Nephron (organoid): ENCODE measurements around the gene DEF6.
"Not testable (repeated sequence)": the region's sequence is repeated elsewhere in the genome, so short reads cannot be mapped to it uniquely, and the experiment has no call there.

Experiments
- H3K27ac Mint-ChIP-seq, 3 experiments: 2 replicates each; pipeline ENCODE4 v1.8.0; 2020; ENCODE audit warnings: mixed read lengths in 3 of 3, mild to moderate bottlenecking in 2 of 3, moderate library complexity in 1 of 3
- H3K27me3 Mint-ChIP-seq: 2 replicates; pipeline ENCODE4 v1.8.0; 2021; ENCODE audit warnings: low read depth, mild to moderate bottlenecking, moderate library complexity, mixed read lengths
- H3K36me3 Mint-ChIP-seq: 2 replicates; pipeline ENCODE4 v1.8.0; 2020; ENCODE audit warnings: low read depth, mixed read lengths
- H3K4me1 Mint-ChIP-seq: 2 replicates; pipeline ENCODE4 v1.8.0; 2020; ENCODE audit warnings: mixed read lengths
- H3K4me3 Mint-ChIP-seq, 3 experiments: 2 replicates each; pipeline ENCODE4 v1.8.0; 2020; ENCODE audit warnings: mild to moderate bottlenecking in 3 of 3, mixed read lengths in 3 of 3, moderate library complexity in 2 of 3
- H3K9me3 Mint-ChIP-seq: 2 replicates; pipeline ENCODE4 v1.8.0; 2020; ENCODE audit warnings: mixed read lengths
- TF ChIP-seq, protein P1 (sequence below), 3 experiments: fragments of 200-600 bp; sonication (generic); IDR thresholded peaks; one replicate each; pipeline ENCODE4 v1.5.0; 2021; ENCODE audit warnings: antibody characterized with exemption in 3 of 3; ENCODE audit not compliant: unreplicated experiment in 3 of 3

The DEF6 gene

DNA sequence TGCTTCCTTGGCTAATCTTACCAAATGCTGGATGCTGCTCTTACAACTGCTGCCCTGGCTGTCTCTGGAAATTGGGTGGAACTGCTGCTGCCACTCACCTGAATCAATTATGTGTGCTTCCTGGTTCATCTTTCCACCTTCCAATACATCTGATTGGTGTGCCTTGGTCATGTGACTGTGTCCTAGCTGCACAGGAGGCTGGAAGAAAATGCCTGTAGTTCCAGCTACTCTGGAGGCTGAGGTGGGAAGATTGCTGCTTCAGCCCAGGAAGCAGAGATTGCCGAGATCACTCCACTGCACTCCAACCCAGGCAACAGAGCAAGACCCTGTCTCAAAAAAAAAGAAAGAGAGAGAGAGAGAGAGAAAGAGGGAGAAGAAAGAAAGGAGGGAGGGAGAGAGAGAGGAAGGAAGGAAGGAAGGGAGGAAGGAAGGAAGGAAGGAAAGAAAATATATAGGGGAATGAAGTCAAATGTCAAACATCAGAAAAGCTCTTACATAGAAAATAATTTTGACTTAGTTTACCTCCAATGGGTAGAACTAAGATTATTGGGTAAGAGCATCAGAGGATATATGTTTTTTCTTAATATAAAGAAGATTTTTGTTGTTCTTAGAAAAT, 30.6 kb downstream of the DEF6 start:
- TF ChIP-seq, protein P1, sequence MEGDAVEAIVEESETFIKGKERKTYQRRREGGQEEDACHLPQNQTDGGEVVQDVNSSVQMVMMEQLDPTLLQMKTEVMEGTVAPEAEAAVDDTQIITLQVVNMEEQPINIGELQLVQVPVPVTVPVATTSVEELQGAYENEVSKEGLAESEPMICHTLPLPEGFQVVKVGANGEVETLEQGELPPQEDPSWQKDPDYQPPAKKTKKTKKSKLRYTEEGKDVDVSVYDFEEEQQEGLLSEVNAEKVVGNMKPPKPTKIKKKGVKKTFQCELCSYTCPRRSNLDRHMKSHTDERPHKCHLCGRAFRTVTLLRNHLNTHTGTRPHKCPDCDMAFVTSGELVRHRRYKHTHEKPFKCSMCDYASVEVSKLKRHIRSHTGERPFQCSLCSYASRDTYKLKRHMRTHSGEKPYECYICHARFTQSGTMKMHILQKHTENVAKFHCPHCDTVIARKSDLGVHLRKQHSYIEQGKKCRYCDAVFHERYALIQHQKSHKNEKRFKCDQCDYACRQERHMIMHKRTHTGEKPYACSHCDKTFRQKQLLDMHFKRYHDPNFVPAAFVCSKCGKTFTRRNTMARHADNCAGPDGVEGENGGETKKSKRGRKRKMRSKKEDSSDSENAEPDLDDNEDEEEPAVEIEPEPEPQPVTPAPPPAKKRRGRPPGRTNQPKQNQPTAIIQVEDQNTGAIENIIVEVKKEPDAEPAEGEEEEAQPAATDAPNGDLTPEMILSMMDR (IDR thresholded peaks at IDR 0.05; ENCODE audit: unreplicated experiment in 3 of 3): no peak
- no peak overlapping the region for H3K27ac Mint-ChIP-seq
- peaks cover 3% of the 10 kb centered on the region for H3K27me3 Mint-ChIP-seq
- H3K9me3 Mint-ChIP-seq: no peaks in the 10 kb centered on the region
- no peak overlapping the region for H3K4me3 Mint-ChIP-seq
- H3K36me3 Mint-ChIP-seq: no peaks in the 10 kb centered on the region
- no peaks in the 10 kb centered on the region for H3K4me1 Mint-ChIP-seq

DNA sequence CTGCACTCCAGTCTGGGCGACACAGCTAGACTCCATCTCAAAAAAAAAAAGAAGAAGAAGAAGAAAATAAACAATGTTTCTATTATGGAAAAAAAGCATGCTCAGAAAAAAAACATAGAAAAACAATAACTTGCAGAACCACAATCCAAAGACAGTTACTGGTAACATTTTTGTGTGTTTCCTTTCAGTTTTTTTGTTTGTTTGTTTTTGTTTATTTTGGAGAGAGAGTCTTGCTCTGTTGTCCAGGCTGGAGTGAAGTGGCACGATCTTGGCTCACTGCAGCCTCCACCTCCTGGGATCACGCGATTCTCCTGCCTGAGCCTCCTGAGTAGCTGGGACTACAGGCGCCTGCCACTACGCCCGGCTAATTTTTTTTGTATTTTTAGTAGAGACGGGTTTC, 31.3 kb downstream of the DEF6 start:
- not testable (repeated sequence) for H3K27me3 Mint-ChIP-seq, H3K9me3 Mint-ChIP-seq, H3K4me1 Mint-ChIP-seq, H3K27ac Mint-ChIP-seq, H3K36me3 Mint-ChIP-seq, H3K4me3 Mint-ChIP-seq

DNA sequence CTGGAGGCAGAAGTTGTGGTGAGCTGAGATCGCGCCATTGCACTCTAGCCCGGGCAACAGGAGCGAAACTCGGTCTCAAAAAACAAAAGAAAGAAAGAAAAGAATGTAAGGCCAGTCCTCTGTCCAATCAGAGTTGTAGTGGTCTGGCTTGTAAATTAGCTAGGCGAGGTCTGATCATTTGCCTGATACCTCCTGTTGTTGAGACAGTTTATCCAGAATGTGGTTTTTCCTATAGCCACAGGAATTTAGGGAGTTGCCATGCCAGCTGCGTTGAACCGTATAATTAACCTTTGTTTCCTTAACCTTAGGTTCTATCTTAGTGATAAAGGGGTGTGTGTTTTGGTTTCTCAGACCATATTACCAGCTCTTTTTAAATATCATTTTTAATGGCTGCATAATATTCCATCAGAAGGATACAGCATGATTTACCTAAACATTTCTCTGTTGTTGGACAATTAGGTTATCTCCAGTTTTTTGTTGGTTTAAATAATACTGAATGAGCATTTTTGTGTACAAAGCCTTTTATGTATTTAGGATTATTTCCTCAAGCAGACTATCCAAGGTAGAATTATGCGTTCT, 33.0 kb downstream of the DEF6 start:
- no peaks in the 10 kb centered on the region for H3K4me1 Mint-ChIP-seq
- no peaks in the 10 kb centered on the region for H3K36me3 Mint-ChIP-seq
- TF ChIP-seq, protein P1 (IDR thresholded peaks at IDR 0.05; ENCODE audit: unreplicated experiment in 3 of 3): no peak
- no peak overlapping the region for H3K4me3 Mint-ChIP-seq
- H3K27ac Mint-ChIP-seq: no peak overlapping the region
- no peaks in the 10 kb centered on the region for H3K9me3 Mint-ChIP-seq
- H3K27me3 Mint-ChIP-seq: peaks cover 11% of the 10 kb centered on the region

DNA sequence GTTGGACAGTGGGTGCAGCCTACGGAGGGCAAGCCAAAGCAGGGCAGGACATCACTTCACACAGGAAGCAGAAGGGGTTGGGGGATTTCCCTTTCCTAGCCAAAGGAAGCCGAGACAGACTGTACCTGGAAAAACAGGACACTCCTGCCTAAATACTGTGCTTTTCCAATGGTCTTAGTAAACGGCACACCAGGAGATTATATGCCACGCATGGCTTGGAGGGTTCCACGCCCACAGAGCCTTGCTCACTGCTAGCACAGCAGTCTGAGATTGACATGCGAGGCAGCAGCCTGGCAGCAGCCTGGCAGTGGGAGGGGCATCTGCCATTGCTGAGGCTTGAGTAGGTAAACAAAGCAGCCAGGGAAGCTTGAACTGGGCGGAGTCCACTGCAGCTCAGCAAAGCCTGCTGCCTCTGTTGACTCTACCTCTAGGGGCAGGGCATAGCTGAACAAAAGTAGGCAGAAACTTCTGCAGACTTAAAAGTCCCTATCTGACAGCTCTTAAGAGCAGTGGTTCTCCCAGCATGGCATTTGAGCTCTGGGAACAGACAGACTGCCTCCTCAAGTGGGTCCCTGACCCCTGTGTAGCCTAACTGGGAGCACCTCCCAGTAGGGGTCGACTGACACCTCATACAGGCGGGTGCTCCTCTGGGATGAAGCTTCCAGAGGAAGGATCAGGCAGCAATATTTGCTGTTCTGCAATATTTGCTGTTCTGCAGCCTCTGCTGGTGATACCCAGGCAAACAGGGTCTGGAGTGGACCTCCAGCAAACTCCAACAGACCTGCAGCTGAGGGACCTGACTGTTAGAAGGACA, 34.7 kb downstream of the DEF6 start:
- not testable (repeated sequence) for H3K4me1 Mint-ChIP-seq, H3K9me3 Mint-ChIP-seq, H3K36me3 Mint-ChIP-seq, H3K27ac Mint-ChIP-seq, H3K4me3 Mint-ChIP-seq
- peaks cover 17% of the 10 kb centered on the region for H3K27me3 Mint-ChIP-seq

DNA sequence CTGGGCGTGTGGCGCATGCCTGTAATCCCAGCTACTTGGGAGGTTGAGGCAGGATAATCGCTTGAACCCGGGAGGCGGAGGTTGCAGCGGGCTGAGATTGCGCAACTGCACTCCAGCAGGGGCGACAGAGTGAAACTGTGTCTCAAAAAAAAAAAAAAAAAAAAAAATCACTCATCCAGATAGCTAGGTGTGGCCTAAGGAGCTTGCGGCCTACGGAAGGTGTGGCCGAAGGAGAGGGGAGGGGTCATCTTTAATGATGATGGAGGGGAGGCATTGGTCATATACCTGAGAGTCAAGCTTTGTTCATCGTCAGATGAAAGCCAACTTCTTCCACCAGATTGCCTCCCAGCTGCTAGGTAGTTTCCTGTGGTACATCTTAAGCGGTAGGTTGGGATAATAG, 43.9 kb downstream of the DEF6 start:
- Mint-ChIP-seq H3K4me3 (peak overlapping the region; percentile 29 to 96 (median 95)), H3K9me3 (no peaks in the 10 kb centered on the region), H3K27ac (peak overlapping the region in 1 of 3 experiments; percentile 71), H3K27me3 (peaks cover 4% of the 10 kb centered on the region), H3K4me1 (peaks cover 26% of the 10 kb centered on the region), H3K36me3 (peaks cover 14% of the 10 kb centered on the region)
- TF ChIP-seq, protein P1 (IDR thresholded peaks at IDR 0.05; ENCODE audit: unreplicated experiment in 3 of 3): no peak

DNA sequence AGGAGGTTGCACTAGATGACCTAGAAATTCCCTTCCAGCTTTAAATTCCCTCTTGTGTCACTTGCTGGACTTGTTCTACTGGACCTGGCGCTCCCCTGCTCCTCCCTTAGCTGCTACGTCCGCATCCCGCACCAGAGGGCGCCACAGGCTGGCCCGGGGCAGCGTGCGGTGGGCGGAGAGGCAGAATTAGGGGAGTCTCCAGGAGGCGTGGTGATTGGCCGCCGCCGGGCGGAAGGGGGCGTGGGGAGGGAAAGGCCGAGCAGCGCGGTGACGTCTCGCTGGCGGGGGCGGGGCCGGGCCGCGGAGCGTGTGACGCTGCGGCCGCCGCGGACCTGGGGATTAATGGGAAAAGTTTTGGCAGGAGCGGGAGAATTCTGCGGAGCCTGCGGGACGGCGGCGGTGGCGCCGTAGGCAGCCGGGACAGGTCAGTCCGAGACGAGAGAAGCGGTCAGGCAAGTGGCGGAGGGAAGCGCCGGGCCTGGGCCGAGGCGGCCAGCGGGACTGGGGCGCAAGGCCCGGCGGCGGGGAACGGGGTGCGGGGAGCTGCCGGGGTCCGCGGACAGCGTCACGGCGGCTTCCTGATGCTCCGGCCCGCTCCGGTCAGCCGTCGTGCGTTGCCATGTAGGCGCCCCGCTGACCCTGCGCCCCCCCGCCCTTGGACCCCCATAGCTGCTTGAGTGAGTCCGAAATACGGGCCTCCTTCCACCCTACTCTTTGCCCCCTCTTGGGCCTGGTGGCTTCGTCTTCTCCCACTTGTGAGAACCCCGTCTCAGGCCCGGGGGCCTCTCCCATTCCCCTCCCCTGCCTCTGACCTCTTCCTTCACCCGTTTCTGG, 44.9 kb downstream of the DEF6 start, which contains the start of gene PPARD:
TSS of gene PPARD (plus strand) at position 301 of the 834 bp plus-strand sequence. CDS start 68,530 bp downstream, outside the sequence.
- H3K27ac Mint-ChIP-seq: peak within 1 kb of the TSS; percentile 54 to 93 (median 71)
- peak within 1 kb of the TSS; percentile 96 to 97 (median 96) for H3K4me3 Mint-ChIP-seq
- peaks cover 29% of the 10 kb centered on the region for H3K4me1 Mint-ChIP-seq
- no peaks in the 10 kb centered on the region for H3K9me3 Mint-ChIP-seq
- H3K36me3 Mint-ChIP-seq: peaks cover 16% of the 10 kb centered on the region
- TF ChIP-seq, protein P1 (IDR thresholded peaks at IDR 0.05; ENCODE audit: unreplicated experiment in 3 of 3): peak; percentile 98 to 99 (median 98)
- no peaks in the 10 kb centered on the region for H3K27me3 Mint-ChIP-seq
